Ascending aorta (tissue), 2 donors: ENCODE data around the gene LDHD. TPM values are rescaled to one million over a fixed set of nuclear protein-coding genes. Genes with fewer than 3 reads are reported as not detected.

Experiments used
- DNase-seq, 2 donors: peaks; one replicate each; pipeline ENCODE4 v3.0.0-alpha.2; 2019; ENCODE audit warnings: low spot score in 2 of 2
- H3K27ac ChIP-seq, 2 donors: fragments of 200-600 bp; sonication (generic); one replicate each; pipeline ENCODE4 v1.5.1; 2016 to 2017; ENCODE audit warnings: mild to moderate bottlenecking in 1 of 2
- H3K27me3 ChIP-seq: fragments of 200-600 bp; sonication (generic); one replicate; pipeline ENCODE4 v1.5.1; 2017
- H3K36me3 ChIP-seq, 2 donors: fragments of 200-600 bp; sonication (generic); one replicate each; pipeline ENCODE4 v1.5.1; 2016
- H3K4me1 ChIP-seq, 2 donors: fragments of 200-600 bp; sonication (generic); one replicate each; pipeline ENCODE4 v1.5.1; 2016 to 2017; ENCODE audit warnings: mild to moderate bottlenecking in 1 of 2
- H3K4me3 ChIP-seq, 2 donors: fragments of 200-600 bp; sonication (generic); one replicate each; pipeline ENCODE4 v1.5.1; 2016 to 2017; ENCODE audit warnings: mild to moderate bottlenecking in 1 of 2
- H3K9me3 ChIP-seq, 2 donors: fragments of 200-600 bp; sonication (generic); one replicate each; pipeline ENCODE4 v1.5.1; 2016
- CTCF ChIP-seq, 3 experiments: fragments of 200-600 bp in 2 of 3; fragments of 450-650 bp in 1 of 3; sonication (generic) in 2 of 3; IDR thresholded peaks; one replicate each; pipeline ENCODE4 v1.5.1; 2016 to 2019; ENCODE audit warnings: antibody characterized with exemption in 3 of 3, mild to moderate bottlenecking in 1 of 3, moderate library complexity in 1 of 3
- intact Hi-C: fragments of 100-400 bp; cut with DNase I; formaldehyde crosslinking; loops from one replicate; pipeline ENCODE4 v1.15.1; 2023
- total RNA-seq: library from RNA; depleted of rRNA; stranded (reverse); fragments of >200 nt; gene quantifications from one replicate; pipeline ENCODE4 v1.1.0, GENCODE V29; 2016

Gene LDHD
- total RNA-seq, 1 donor from 2014 or later = 7.5 TPM

GRCh38 chr16:75101635-75102034 is 14.9 kb downstream of the LDHD start:
- TF ChIP-seq CTCF (IDR thresholded peaks at IDR 0.05) = no peak
- no peaks in the 10 kb centered on the region for H3K9me3 ChIP-seq
- H3K27me3 ChIP-seq = no peaks in the 10 kb centered on the region
- DNase-seq = no peak
- H3K27ac ChIP-seq = no peak overlapping the region
- intact Hi-C loops = no loop called here
- no peaks in the 10 kb centered on the region for H3K36me3 ChIP-seq
- no peak overlapping the region for H3K4me3 ChIP-seq
- peaks cover 0 to 19% of the 10 kb centered on the region in 2 donors for H3K4me1 ChIP-seq

GRCh38 chr16:75100603-75100990 is 16.0 kb downstream of the LDHD start:
- Histone ChIP-seq H3K36me3 (no peaks in the 10 kb centered on the region), H3K4me1 (peaks cover 0 to 15% of the 10 kb centered on the region in 2 donors), H3K27me3 (no peaks in the 10 kb centered on the region), H3K4me3 (no peak overlapping the region), H3K9me3 (no peaks in the 10 kb centered on the region), H3K27ac (no peak overlapping the region)
- intact Hi-C loops = no loop called here
- no peak for TF ChIP-seq CTCF (IDR thresholded peaks at IDR 0.05)
- DNase-seq = no peak

GRCh38 chr16:75099738-75100602 is 16.6 kb downstream of the LDHD start:
- intact Hi-C loops = no loop called here
- TF ChIP-seq CTCF (IDR thresholded peaks at IDR 0.05) = no peak
- Histone ChIP-seq H3K27me3 (no peaks in the 10 kb centered on the region), H3K4me1 (peaks cover 0 to 10% of the 10 kb centered on the region in 2 donors), H3K27ac (no peak overlapping the region), H3K9me3 (no peaks in the 10 kb centered on the region), H3K36me3 (no peaks in the 10 kb centered on the region), H3K4me3 (no peak overlapping the region)
- no peak for DNase-seq

DNA sequence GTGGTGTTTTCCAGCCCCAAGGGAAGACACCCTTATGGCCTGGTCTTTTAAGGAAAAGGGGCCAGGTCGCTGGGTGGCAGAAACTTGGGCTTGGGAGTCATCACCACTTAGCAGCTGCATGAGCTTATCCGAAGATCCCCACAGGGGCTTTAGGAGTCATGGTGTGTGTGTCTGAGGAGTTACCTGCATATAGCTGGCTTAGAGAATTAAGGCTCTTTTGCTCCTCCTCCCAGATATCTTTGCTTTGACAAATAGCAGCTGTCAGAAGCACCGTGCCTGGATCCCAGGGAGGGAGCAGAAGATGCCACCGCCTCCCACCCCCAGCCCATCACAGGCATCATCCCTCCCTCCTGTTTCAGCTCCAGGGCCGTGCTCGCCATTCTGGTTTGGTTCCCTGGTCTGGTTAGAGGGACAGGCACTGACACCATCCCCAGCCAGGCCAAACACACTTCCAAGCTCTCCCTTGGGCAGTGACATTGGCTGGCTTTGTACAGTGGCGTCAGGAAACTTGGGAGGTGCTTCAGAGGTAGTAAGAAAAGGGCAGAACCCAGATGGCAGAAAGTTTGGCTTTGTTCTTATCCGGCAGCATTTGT is 17.4 kb downstream of the LDHD start:
- Histone ChIP-seq H3K36me3 (no peaks in the 10 kb centered on the region), H3K27ac (no peak overlapping the region), H3K9me3 (no peaks in the 10 kb centered on the region), H3K27me3 (no peaks in the 10 kb centered on the region), H3K4me3 (no peak overlapping the region), H3K4me1 (peaks cover 0 to 10% of the 10 kb centered on the region in 2 donors)
- intact Hi-C loops = no loop called here
- DNase-seq = no peak
- TF ChIP-seq CTCF (IDR thresholded peaks at IDR 0.05) = no peak

- DNase-seq = no peak
- Histone ChIP-seq H3K4me1 (peaks cover 0 to 10% of the 10 kb centered on the region in 2 donors), H3K27me3 (no peaks in the 10 kb centered on the region), H3K4me3 (no peak overlapping the region), H3K9me3 (no peaks in the 10 kb centered on the region), H3K27ac (no peak overlapping the region), H3K36me3 (no peaks in the 10 kb centered on the region)
- intact Hi-C loops = no loop called here
- TF ChIP-seq CTCF (IDR thresholded peaks at IDR 0.05) = no peak
Measured at GRCh38 chr16:75097941-75098901, 18.4 kb downstream of the LDHD start.
